ENCODE results near the gene TLN1. TPM values are rescaled to one million over a fixed set of nuclear protein-coding genes. Genes with fewer than 3 reads are reported as not detected.

TLN1 gene
- total RNA-seq, 1 experiment from 2014 or later = 652 TPM

- Histone ChIP-seq H3K27me3 (no peaks in the 10 kb centered on the region), H3K36me3 (peaks cover 98% of the 10 kb centered on the region), H3K9me3 (no peaks in the 10 kb centered on the region), H3K4me3 (no peak overlapping the region)
- no peak for DNase-seq
These were observed 6.9 kb upstream of the TLN1 start for GRCh38 chr9:35738924-35739323.

- Histone ChIP-seq H3K9me3 (no peaks in the 10 kb centered on the region), H3K27me3 (no peaks in the 10 kb centered on the region), H3K36me3 (peaks cover 98% of the 10 kb centered on the region), H3K4me3 (no peak overlapping the region)
- no peak for DNase-seq
These were observed 6.2 kb upstream of the TLN1 start for GRCh38 chr9:35738186-35738585.

- Histone ChIP-seq H3K9me3 (no peaks in the 10 kb centered on the region), H3K4me3 (no peak overlapping the region), H3K36me3 (peaks cover 88% of the 10 kb centered on the region), H3K27me3 (no peaks in the 10 kb centered on the region)
- no peak for DNase-seq
These were observed 5.1 kb upstream of the TLN1 start for GRCh38 chr9:35737143-35737542.

- H3K27me3 ChIP-seq = no peaks in the 10 kb centered on the region
- no peak overlapping the region for H3K4me3 ChIP-seq
- peak; percentile 82 for DNase-seq
- H3K36me3 ChIP-seq = peaks cover 84% of the 10 kb centered on the region
- H3K9me3 ChIP-seq = no peaks in the 10 kb centered on the region
These were observed 4.2 kb upstream of the TLN1 start for GRCh38 chr9:35736201-35736633.

- peaks cover 83% of the 10 kb centered on the region for H3K36me3 ChIP-seq
- H3K4me3 ChIP-seq = no peak overlapping the region; the same call in 1 of the 2 replicates
- DNase-seq = no peak
- H3K9me3 ChIP-seq = no peaks in the 10 kb centered on the region
- no peaks in the 10 kb centered on the region for H3K27me3 ChIP-seq
These were observed 2.1 kb upstream of the TLN1 start for GRCh38 chr9:35734096-35734495.

GRCh38 chr9:35732800-35733541 lies 976 bp upstream of the TLN1 start:
- Histone ChIP-seq H3K9me3 (no peaks in the 10 kb centered on the region), H3K4me3 (peak overlapping the region; percentile 72), H3K36me3 (peaks cover 83% of the 10 kb centered on the region), H3K27me3 (no peaks in the 10 kb centered on the region)
- peak; percentile 67 for DNase-seq

- DNase-seq = no peak
- peak overlapping the region; percentile 72 for H3K4me3 ChIP-seq
- no peaks in the 10 kb centered on the region for H3K9me3 ChIP-seq
- H3K36me3 ChIP-seq = peaks cover 83% of the 10 kb centered on the region
- no peaks in the 10 kb centered on the region for H3K27me3 ChIP-seq
These were observed 395 bp downstream of the TLN1 start for GRCh38 chr9:35731415-35732184.

- H3K4me3 ChIP-seq = peak overlapping the region; percentile 72
- H3K9me3 ChIP-seq = no peaks in the 10 kb centered on the region
- DNase-seq = no peak
- peaks cover 83% of the 10 kb centered on the region for H3K36me3 ChIP-seq
- H3K27me3 ChIP-seq = no peaks in the 10 kb centered on the region
These were observed 1.5 kb downstream of the TLN1 start for GRCh38 chr9:35730486-35730854.

GRCh38 chr9:35729700-35730485 lies 2.1 kb downstream of the TLN1 start:
- DNase-seq = peak; percentile 80
- Histone ChIP-seq H3K9me3 (no peaks in the 10 kb centered on the region), H3K36me3 (peaks cover 83% of the 10 kb centered on the region), H3K27me3 (no peaks in the 10 kb centered on the region), H3K4me3 (peak overlapping the region; percentile 72)

GRCh38 chr9:35729101-35729500 lies 2.9 kb downstream of the TLN1 start:
- H3K9me3 ChIP-seq = no peaks in the 10 kb centered on the region
- H3K36me3 ChIP-seq = peaks cover 83% of the 10 kb centered on the region
- H3K4me3 ChIP-seq = peak overlapping the region; percentile 72
- no peak for DNase-seq
- no peaks in the 10 kb centered on the region for H3K27me3 ChIP-seq

GRCh38 chr9:35728041-35728971 lies 3.7 kb downstream of the TLN1 start:
- Histone ChIP-seq H3K4me3 (peak overlapping the region; percentile 72), H3K27me3 (no peaks in the 10 kb centered on the region), H3K36me3 (peaks cover 83% of the 10 kb centered on the region), H3K9me3 (no peaks in the 10 kb centered on the region)
- DNase-seq = peak; percentile 95

GRCh38 chr9:35727676-35728040 lies 4.3 kb downstream of the TLN1 start:
- no peaks in the 10 kb centered on the region for H3K9me3 ChIP-seq
- peak overlapping the region; percentile 72 for H3K4me3 ChIP-seq
- no peak for DNase-seq
- peaks cover 89% of the 10 kb centered on the region for H3K36me3 ChIP-seq
- H3K27me3 ChIP-seq = no peaks in the 10 kb centered on the region

- Histone ChIP-seq H3K36me3 (peaks cover 96% of the 10 kb centered on the region), H3K4me3 (no peak overlapping the region), H3K27me3 (no peaks in the 10 kb centered on the region), H3K9me3 (no peaks in the 10 kb centered on the region)
- peak; percentile 51 for DNase-seq
These were observed 5.1 kb downstream of the TLN1 start for GRCh38 chr9:35726931-35727330.

GRCh38 chr9:35725362-35725761 lies 6.6 kb downstream of the TLN1 start:
- Histone ChIP-seq H3K4me3 (no peak overlapping the region), H3K36me3 (peaks cover 98% of the 10 kb centered on the region), H3K27me3 (no peaks in the 10 kb centered on the region), H3K9me3 (no peaks in the 10 kb centered on the region)
- no peak for DNase-seq

GRCh38 chr9:35723908-35724307 lies 8.1 kb downstream of the TLN1 start:
- no peak for DNase-seq
- Histone ChIP-seq H3K9me3 (no peaks in the 10 kb centered on the region), H3K27me3 (no peaks in the 10 kb centered on the region), H3K36me3 (peaks cover 100% of the 10 kb centered on the region), H3K4me3 (no peak overlapping the region)

- Histone ChIP-seq H3K27me3 (no peaks in the 10 kb centered on the region), H3K4me3 (no peak overlapping the region), H3K9me3 (no peaks in the 10 kb centered on the region), H3K36me3 (peaks cover 100% of the 10 kb centered on the region)
- no peak for DNase-seq
These were observed 8.6 kb downstream of the TLN1 start for GRCh38 chr9:35723426-35723825.

Data from MG63 (cell line).